PC-9 (cell line): Measurements from ENCODE around the gene PDE4B.

ENCODE experiments used
- EZH2 ChIP-seq: fragments of 200-600 bp; sonication (generic); IDR thresholded peaks from 2 replicates; pipeline ENCODE4 v1.8.0; 2017; ENCODE audit warnings: antibody characterized with exemption, low read depth
- TF ChIP-seq, protein P1 (sequence below): fragments of 200-600 bp; sonication (generic); conservative IDR thresholded peaks from 2 replicates; pipeline ENCODE4 v1.6.1; 2017; ENCODE audit warnings: mixed run types, antibody characterized with exemption, mild to moderate bottlenecking, moderate library complexity

DNA sequence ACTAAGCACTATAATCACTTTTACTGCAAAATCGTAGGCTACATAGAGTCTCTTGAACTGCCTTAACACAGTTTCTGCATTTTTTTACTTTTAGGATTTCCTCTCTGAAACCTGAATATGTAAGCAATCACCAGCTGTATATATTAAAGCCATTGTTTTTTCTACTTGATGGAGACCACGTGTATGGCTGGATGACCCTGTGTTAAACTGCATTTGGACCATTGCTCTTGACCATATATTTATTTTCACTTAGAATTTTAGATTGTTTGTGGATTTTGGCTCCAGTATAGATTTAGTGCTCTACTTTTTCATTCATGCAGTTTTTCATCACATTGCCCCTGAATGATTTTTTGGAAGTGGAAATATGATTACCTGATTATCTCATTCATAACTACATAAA, 420.8 kb downstream of the PDE4B start:
- TF ChIP-seq, protein P1, sequence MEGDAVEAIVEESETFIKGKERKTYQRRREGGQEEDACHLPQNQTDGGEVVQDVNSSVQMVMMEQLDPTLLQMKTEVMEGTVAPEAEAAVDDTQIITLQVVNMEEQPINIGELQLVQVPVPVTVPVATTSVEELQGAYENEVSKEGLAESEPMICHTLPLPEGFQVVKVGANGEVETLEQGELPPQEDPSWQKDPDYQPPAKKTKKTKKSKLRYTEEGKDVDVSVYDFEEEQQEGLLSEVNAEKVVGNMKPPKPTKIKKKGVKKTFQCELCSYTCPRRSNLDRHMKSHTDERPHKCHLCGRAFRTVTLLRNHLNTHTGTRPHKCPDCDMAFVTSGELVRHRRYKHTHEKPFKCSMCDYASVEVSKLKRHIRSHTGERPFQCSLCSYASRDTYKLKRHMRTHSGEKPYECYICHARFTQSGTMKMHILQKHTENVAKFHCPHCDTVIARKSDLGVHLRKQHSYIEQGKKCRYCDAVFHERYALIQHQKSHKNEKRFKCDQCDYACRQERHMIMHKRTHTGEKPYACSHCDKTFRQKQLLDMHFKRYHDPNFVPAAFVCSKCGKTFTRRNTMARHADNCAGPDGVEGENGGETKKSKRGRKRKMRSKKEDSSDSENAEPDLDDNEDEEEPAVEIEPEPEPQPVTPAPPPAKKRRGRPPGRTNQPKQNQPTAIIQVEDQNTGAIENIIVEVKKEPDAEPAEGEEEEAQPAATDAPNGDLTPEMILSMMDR = no peak
- no peak for TF ChIP-seq EZH2
